ENCODE data around the gene PLEKHA1.

- TF ChIP-seq SIN3A (IDR thresholded peaks at IDR 0.05; ENCODE audit: low read depth) (no peak), POLR2A (IDR thresholded peaks at IDR 0.05; ENCODE audit: borderline replicate concordance, extremely low read depth, insufficient read depth, insufficient read length) (no peak), CTCF (IDR thresholded peaks at IDR 0.05 in 2 of 3, conservative IDR thresholded peaks at IDR 0.05 in 1 of 3; ENCODE audit: borderline replicate concordance in 1 of 3, insufficient read depth in 1 of 3, low read depth in 2 of 3, low read length in 2 of 3) (no peak), TCF7L2 (IDR thresholded peaks at IDR 0.05; ENCODE audit: borderline replicate concordance, extremely low read depth, insufficient read depth, insufficient read length) (no peak), EGR1 (IDR thresholded peaks at IDR 0.05; ENCODE audit: low read depth) (no peak), MAX (IDR thresholded peaks at IDR 0.05) (no peak; the same call in 1 of the 2 replicates)
Observed at GRCh38 chr10:122344741-122345258, 29.7 kb upstream of the PLEKHA1 start.
